GM21825 (cell line): ENCODE measurements around the gene HES6.
A peak's percentile ranks its signal among the peaks of the same experiment; 100 is the strongest.

Source experiments
- ATAC-seq: cut with Tn5 transposase; IDR thresholded peaks from one replicate; pipeline ENCODE4 v1.9.1; 2021; ENCODE audit warnings: mild to moderate bottlenecking, moderate library complexity; ENCODE audit not compliant: unreplicated experiment

HES6 gene

GRCh38 chr2:238255151-238255551 is 15.3 kb upstream of the HES6 start:
- ATAC-seq: no peak

DNA sequence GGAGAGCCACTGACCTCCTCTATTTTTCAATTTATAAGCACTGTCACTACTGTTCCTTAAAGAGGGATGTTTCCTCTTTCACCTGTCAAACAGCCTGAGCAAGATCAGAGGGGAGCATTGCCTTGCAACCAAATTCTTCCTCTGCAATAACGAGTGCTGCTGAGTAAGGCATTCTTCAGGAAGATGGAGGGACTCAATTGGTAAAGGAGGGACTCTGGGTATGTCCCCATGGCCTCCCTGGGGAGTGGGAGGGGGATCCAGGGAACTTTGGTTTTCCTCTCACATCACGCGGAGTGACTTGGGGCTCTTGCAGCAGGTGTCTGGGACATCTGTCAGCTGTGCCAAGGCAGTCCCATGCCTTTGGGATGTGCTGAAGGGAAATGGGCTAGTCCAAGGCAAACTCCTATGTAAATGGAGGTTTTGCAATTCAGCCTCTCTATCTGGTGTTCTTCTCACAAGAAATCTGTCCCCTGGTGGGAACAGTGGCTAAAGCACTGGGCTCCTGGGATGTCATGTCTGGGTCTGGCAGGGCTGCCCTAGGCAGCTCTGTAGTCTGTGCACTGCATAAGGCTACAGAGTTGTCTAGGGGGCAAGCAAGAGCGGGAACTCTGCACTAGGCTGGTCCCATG is 14.4 kb upstream of the HES6 start:
- no peak for ATAC-seq

DNA sequence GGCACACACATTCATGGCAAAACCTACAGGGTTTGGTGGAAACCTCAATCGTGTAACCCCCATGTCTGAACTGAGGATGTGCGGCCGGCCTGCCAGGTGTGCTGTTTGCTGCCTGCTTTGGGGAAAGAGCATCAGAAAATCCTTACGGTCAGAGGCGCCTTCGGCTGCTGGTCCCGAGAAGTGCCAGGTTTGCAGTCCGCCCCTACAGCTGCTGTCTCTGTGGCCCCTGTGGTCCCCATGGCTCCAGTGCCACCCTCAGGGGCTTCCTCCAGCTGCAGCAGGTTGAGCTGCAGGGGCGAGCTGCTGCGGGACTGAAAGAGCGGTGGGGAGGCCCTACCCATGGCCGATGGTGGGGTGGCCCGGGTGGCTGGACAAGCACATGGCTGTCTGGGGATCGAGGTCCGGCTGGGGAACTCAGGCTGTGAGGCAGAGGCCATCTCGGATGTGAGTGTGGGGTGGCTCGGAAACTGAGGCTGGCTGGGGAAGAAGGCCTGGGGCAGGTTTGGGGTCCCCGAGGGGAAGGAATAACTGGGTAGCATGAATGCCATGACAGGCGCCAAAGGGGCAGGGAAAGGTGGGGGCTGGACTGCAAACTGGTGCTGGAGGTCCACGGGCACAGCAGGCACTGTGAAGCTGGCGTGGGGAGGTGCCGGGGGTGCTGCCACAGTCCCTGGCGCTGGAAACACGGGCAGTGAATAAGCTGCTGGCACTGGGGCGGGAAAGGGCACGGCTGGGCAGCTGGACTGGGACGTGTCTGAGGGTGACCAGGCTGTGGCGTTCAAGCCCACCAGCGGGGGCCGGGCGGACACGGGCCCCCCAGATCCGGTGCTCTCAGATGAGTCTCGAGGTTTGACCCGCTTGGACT is 13.2 kb upstream of the HES6 start:
- ATAC-seq: no peak

GRCh38 chr2:238251986-238252385 is 12.1 kb upstream of the HES6 start:
- ATAC-seq: no peak

DNA sequence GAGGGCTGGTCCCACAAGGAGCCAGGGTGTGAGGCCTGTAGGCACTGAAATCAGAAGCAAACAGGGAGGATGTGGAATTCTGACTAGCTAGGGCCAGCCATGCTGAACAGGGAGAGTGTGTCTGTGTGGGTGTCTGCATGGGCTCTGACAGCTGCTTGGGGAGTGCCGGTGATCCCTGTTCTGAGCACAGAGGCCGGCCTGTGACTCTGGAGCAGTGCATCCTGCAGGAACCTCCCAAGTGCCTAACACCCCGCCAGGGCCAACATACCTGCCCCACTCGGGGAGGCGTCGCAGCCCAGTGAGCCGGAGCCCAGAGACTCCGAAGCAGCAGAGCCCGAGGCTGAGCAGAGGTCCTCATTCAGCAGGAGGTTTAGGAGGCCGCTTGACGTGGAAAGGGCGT is 11.5 kb upstream of the HES6 start:
- no peak for ATAC-seq

DNA sequence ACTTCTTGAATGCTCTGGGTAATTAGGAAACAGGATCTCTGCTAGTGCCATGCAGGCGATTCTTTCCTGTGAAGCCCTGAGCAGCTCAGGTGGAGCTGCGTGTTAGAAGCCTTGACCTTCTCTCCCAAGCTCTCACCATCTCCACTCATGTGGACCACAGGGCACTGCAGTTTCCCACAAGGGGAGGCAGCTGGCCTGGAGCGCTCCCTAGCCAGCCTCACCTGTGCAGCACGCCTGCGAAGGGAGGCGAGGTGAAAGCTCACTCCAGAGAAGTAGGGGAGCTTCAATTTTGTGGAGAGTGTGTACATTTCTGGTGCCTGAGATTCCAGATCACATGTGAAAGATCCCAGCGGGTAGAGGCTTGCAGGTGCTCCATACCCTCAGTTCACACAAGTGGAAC is 11.1 kb upstream of the HES6 start:
- no peak for ATAC-seq

DNA sequence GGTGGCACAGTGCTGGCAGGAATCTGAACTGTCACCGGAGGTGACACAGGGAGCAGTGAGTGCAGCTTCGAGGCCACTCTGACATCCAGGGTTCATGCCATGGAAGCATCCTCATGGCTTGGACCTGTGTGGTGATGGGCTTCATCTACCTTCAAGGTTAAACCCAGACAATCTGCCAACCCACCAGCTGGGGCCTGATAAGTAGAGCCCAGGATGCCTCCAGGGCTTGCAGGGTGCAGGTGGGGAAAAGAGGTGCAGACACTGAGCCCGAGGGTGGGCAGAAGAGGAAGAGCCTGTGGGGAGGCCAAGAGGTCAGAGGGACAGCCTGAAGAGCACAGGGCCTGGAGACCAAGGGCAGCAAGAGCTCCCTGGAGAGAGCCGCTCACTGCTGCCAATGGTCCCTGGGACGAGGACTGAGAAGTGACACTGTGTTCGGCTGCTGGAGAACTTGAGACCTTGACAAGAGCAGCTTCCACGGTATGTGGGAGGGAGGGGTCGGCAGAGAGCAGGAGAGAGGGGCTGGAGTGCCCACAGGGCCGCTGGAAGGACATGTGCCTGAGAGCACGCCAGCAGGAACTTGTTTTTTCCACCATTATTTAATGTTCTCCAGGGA is 8.1 kb upstream of the HES6 start:
- no peak for ATAC-seq

- ATAC-seq: no peak
Measured at GRCh38 chr2:238247002-238247822, 7.4 kb upstream of the HES6 start.

- no peak for ATAC-seq
Measured at GRCh38 chr2:238244151-238244550, 4.3 kb upstream of the HES6 start.

- ATAC-seq: no peak
Measured at GRCh38 chr2:238243496-238244076, 3.7 kb upstream of the HES6 start.

DNA sequence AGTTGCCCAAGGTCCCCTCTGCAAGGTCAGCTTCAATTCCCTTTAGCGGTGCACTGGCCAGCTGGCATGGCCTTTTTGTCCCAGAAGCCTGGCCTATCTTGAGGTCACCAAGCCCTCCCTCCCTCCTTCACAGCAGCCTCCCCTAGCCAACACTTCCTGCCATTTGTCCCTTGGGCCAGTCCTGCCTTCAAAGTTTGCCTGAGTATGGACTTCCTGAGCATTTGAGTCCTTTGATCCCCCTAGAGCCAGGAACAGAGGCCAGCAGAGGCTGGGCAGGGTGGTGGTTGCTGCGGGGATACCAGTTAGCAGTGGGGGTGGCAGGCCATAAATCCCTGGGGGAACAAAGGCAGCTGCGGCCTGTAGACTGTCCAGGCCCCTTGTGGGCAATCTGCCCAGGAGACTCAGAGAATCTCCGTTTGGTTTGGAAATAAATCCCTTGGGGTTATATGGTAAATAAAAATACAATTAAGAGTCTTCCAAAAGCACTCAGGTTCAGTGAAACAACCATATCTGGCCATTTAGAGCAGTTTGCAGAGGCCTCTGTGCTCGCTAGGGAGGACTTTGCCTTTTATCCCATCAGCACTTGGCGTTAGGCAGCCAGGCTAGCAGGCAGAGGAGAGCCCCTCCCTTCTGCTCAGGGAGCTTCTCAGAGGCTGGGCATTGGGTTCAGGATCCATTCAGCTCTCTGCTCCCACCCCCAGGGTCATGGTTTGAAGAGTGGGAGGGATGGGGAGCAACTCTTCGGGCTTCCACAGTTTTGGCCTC is 3.1 kb upstream of the HES6 start:
- ATAC-seq: no peak

DNA sequence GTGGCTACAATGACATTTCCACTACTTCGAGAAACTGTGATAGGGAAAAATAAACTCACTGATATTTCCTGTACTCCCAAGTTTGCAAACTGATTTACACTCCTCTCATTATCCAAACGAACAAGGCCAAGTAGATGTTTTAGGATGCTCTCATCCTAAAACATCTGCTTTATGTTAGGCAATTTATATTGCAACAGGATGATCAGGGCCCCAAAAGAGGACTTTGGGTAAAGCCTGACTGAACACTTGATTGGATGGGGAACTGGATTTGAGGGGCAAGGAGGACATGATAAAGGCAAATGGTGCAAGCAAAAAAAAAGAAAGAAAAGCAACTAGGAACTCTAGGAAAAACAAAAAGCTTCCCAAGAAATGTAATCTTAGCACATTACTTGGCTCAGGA is 2.1 kb upstream of the HES6 start:
- ATAC-seq: no peak

- ATAC-seq: no peak
Measured at GRCh38 chr2:238240757-238241711, 1.2 kb upstream of the HES6 start.

GRCh38 chr2:238239543-238239862 is 335 bp downstream of the HES6 start:
- ATAC-seq: no peak

DNA sequence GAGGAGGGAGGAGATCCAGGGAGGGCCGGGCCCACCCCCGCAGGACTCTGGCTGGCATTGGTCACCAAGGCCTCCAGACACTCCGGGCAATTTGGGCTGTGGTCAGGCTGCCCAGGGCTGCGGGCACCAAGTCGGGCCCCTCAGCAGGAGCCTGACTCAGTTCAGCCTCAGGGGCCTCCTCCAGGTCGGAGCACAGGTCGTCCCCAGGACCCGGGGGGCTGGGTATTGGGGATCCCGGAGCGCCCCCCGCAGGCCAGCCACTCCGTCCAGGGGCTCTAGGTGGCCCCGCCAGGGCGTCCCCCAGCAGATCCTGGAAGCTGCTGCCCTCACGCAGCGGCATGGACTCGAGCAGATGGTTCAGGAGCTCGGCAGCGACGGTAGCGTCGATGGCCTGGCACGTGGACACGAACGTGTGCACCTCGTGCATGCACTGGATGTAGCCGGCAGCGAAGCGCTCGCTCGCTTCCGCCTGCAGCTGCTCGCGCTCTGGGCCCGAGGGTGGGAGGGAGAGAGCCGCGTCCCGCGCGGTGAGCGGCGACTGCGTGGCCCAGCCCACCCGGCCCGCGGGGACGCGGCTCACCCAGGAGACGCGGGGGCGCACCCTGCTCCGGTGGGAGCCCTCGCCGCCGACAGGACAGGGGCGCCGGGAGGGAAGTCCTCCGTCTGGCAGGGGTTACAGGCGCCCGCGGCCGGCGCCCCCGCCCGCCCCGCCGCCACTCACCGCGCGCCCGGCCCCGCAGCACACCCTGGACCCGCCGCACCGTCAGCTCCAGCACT is 884 bp downstream of the HES6 start:
- ATAC-seq: peak; percentile 2

GRCh38 chr2:238238311-238238765 is 1.5 kb downstream of the HES6 start:
- ATAC-seq: no peak

DNA sequence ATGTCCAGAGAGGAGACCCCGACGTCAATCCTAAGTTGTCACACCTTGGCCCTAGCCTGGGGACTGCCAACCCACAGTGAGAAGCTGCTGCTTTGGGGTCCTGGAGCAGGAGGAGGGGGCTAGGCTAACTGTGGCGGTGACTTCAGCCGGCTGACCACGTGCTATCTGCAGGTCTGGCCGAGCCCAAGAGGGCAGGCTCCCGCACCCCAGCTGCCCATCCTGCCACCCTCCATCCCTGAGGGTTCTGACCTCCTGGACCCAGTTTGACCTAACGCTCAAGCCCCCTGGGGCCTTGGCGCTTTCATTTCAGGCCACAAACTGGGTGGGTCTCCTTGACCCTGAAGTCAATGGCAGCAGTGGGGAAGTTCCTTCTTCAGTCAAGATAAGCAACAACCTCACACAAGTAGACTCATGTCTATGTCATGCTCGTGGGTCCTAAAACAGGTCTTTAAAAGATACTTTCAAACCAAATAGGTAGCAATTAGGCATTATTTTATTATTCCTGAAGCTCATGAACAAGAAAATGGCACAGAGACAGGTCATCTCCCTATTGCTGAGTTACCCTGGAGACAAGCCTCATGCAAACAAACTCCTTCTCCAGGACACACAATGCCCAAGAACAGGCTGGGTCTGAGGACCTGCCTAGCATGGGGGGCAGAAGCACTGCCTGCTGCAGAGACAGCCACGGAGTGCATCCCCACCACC is 2.3 kb downstream of the HES6 start:
- no peak for ATAC-seq

GRCh38 chr2:238236571-238236970 is 3.3 kb downstream of the HES6 start:
- ATAC-seq: no peak
